Gastrocnemius medialis (tissue), 4 donors: Measurements from ENCODE around the gene CBY2. TPM values are rescaled to one million over a fixed set of nuclear protein-coding genes. Genes with fewer than 3 reads are reported as not detected.

Experiments
- ATAC-seq, 2 donors: fragments of 150-250 bp; one replicate each; pipeline ENCODE4 v1.9.1; 2016
- DNase-seq, 2 donors: peaks; one replicate each; pipeline ENCODE4 v3.0.0-alpha.2; 2019
- H3K27ac ChIP-seq, 4 donors: fragments of 200-600 bp; sonication (generic); 1 replicate in 1 of 4; 2 replicates in 3 of 4; pipeline ENCODE4 v1.5.1; 2016 to 2018; ENCODE audit warnings: mild to moderate bottlenecking in 2 of 4, moderate library complexity in 1 of 4
- H3K27me3 ChIP-seq, 3 donors: fragments of 200-600 bp; sonication (generic) in 2 of 3; 1 replicate in 1 of 3; 2 replicates in 2 of 3; pipeline versions ENCODE4 v1.5.1 to v1.6.0; 2016 to 2019; ENCODE audit warnings: mild to moderate bottlenecking in 1 of 3, moderate library complexity in 1 of 3
- H3K36me3 ChIP-seq, 2 donors: fragments of 200-600 bp; sonication (generic) in 1 of 2; one replicate each; pipeline ENCODE4 v1.5.1; 2017 to 2018
- H3K4me1 ChIP-seq, 2 donors: fragments of 200-600 bp; sonication (generic) in 1 of 2; one replicate each; pipeline ENCODE4 v1.5.1; 2016 to 2017; ENCODE audit warnings: mild to moderate bottlenecking in 2 of 2
- H3K4me3 ChIP-seq, 4 donors: fragments of 200-600 bp; sonication (generic) in 3 of 4; 1 replicate in 1 of 4; 2 replicates in 3 of 4; pipeline ENCODE4 v1.5.1; 2016 to 2019; ENCODE audit warnings: mild to moderate bottlenecking in 2 of 4
- H3K9me3 ChIP-seq, 3 donors: fragments of 200-600 bp; sonication (generic) in 2 of 3; 1 replicate in 1 of 3; 2 replicates in 2 of 3; pipeline ENCODE4 v1.5.1; 2016 to 2019
- CTCF ChIP-seq, 5 experiments: fragments of 450-650 bp in 3 of 5; fragments of 200-600 bp in 2 of 5; sonication (generic) in 2 of 5; IDR thresholded peaks in 4 of 5; conservative IDR thresholded peaks in 1 of 5; 1 replicate in 4 of 5; 2 replicates in 1 of 5; pipeline ENCODE4 v1.5.1; 2016 to 2019; ENCODE audit warnings: antibody characterized with exemption in 5 of 5, mild to moderate bottlenecking in 3 of 5, moderate library complexity in 3 of 5
- POLR2A ChIP-seq, 2 donors: fragments of 450-650 bp; IDR thresholded peaks; one replicate each; pipeline ENCODE4 v1.6.1; 2017; ENCODE audit warnings: antibody characterized with exemption in 2 of 2, mild to moderate bottlenecking in 2 of 2, moderate library complexity in 2 of 2
- in situ Hi-C, 4 donors: fragments of 200-750 bp; cut with MboI; loops; one replicate each; pipeline versions ENCODE4 v1.15.0 to v1.8.0; 2017; ENCODE audit warnings: low sequenced_read_pairs in 4 of 4
- intact Hi-C: fragments of 100-400 bp; cut with DNase I; formaldehyde crosslinking; loops from one replicate; pipeline ENCODE4 v1.15.1; 2023; ENCODE audit warnings: low total_unique reads
- total RNA-seq, 4 donors: library from RNA; depleted of rRNA; stranded (reverse); fragments of >200 nt; gene quantifications; one replicate each; pipeline versions ENCODE4 v1.1.0 to v1.2.3, GENCODE V29; 2016

The CBY2 gene
- total RNA-seq, 4 donors from 2014 or later: not detected

GRCh38 chr13:45691251-45691650 lies 10.9 kb upstream of the CBY2 start:
- in situ Hi-C loops (no loop called here), intact Hi-C loops (no loop called here)
- ATAC-seq (no peak), DNase-seq (no peak)
- Histone ChIP-seq H3K9me3 (no peaks in the 10 kb centered on the region), H3K27me3 (no peaks in the 10 kb centered on the region), H3K4me3 (no peak overlapping the region), H3K4me1 (no peaks in the 10 kb centered on the region), H3K36me3 (no peaks in the 10 kb centered on the region), H3K27ac (no peak overlapping the region)
- TF ChIP-seq CTCF (IDR thresholded peaks at IDR 0.05 in 4 of 5, conservative IDR thresholded peaks at IDR 0.05 in 1 of 5) (no peak), POLR2A (IDR thresholded peaks at IDR 0.05) (no peak)

GRCh38 chr13:45691667-45692066 lies 10.5 kb upstream of the CBY2 start:
- H3K36me3 ChIP-seq: no peaks in the 10 kb centered on the region
- no peak overlapping the region for H3K27ac ChIP-seq
- no peaks in the 10 kb centered on the region for H3K27me3 ChIP-seq
- DNase-seq (no peak), ATAC-seq (no peak)
- in situ Hi-C loops: no loop called here
- TF ChIP-seq CTCF (IDR thresholded peaks at IDR 0.05 in 4 of 5, conservative IDR thresholded peaks at IDR 0.05 in 1 of 5): no peak
- TF ChIP-seq POLR2A (IDR thresholded peaks at IDR 0.05): no peak
- H3K9me3 ChIP-seq: no peaks in the 10 kb centered on the region
- intact Hi-C loops: no loop called here
- H3K4me1 ChIP-seq: no peaks in the 10 kb centered on the region
- no peak overlapping the region for H3K4me3 ChIP-seq

- Histone ChIP-seq H3K27me3 (no peaks in the 10 kb centered on the region), H3K36me3 (no peaks in the 10 kb centered on the region), H3K27ac (no peak overlapping the region), H3K4me1 (no peaks in the 10 kb centered on the region), H3K9me3 (no peaks in the 10 kb centered on the region), H3K4me3 (no peak overlapping the region)
- TF ChIP-seq CTCF (IDR thresholded peaks at IDR 0.05 in 4 of 5, conservative IDR thresholded peaks at IDR 0.05 in 1 of 5) (no peak), POLR2A (IDR thresholded peaks at IDR 0.05) (no peak)
- ATAC-seq (no peak), DNase-seq (no peak)
- intact Hi-C loops (no loop called here), in situ Hi-C loops (no loop called here)
Observed at GRCh38 chr13:45695198-45695730, 6.9 kb upstream of the CBY2 start.

- intact Hi-C loops (no loop called here), in situ Hi-C loops (no loop called here)
- DNase-seq (no peak), ATAC-seq (no peak)
- Histone ChIP-seq H3K4me3 (no peak overlapping the region), H3K9me3 (no peaks in the 10 kb centered on the region), H3K27me3 (no peaks in the 10 kb centered on the region), H3K27ac (no peak overlapping the region), H3K4me1 (no peaks in the 10 kb centered on the region), H3K36me3 (no peaks in the 10 kb centered on the region)
- TF ChIP-seq POLR2A (IDR thresholded peaks at IDR 0.05) (no peak), CTCF (IDR thresholded peaks at IDR 0.05 in 4 of 5, conservative IDR thresholded peaks at IDR 0.05 in 1 of 5) (no peak)
Observed at GRCh38 chr13:45696610-45697226, 5.4 kb upstream of the CBY2 start.
